Measurements from ENCODE around the gene SEMA3C. TPM values are rescaled to one million over a fixed set of nuclear protein-coding genes. Genes with fewer than 3 reads are reported as not detected.
"Not testable (repeated sequence)": the region's sequence is repeated elsewhere in the genome, so short reads cannot be mapped to it uniquely, and the experiment has no call there.

SEMA3C gene
- total RNA-seq, 1 experiment from 2014 or later = 57.8 TPM

GRCh38 chr7:80926955-80927354, 8.1 kb upstream of the SEMA3C start:
- DNase-seq (ENCODE audit: low spot score) = not testable (repeated sequence)

- DNase-seq (ENCODE audit: low spot score) = peak; percentile 73
Observed at GRCh38 chr7:80924090-80924489, 5.2 kb upstream of the SEMA3C start.

GRCh38 chr7:80923211-80923612, 4.4 kb upstream of the SEMA3C start:
- peak; percentile 32 for DNase-seq (ENCODE audit: low spot score)

GRCh38 chr7:80922253-80923049, 3.6 kb upstream of the SEMA3C start:
- DNase-seq (ENCODE audit: low spot score) = peak; percentile 96

- peak; percentile 67 for DNase-seq (ENCODE audit: low spot score)
Observed at GRCh38 chr7:80921130-80921529, 2.3 kb upstream of the SEMA3C start.

GRCh38 chr7:80918399-80918798, 452 bp downstream of the SEMA3C start:
- peak; percentile 78 for DNase-seq (ENCODE audit: low spot score)

GRCh38 chr7:80916770-80917741, 1.8 kb downstream of the SEMA3C start:
- peak; percentile 66 for DNase-seq (ENCODE audit: low spot score)

GRCh38 chr7:80910228-80910627, 8.6 kb downstream of the SEMA3C start:
- DNase-seq (ENCODE audit: low spot score) = no peak

- no peak for DNase-seq (ENCODE audit: low spot score)
Observed at GRCh38 chr7:80908360-80908797, 10.5 kb downstream of the SEMA3C start.

- DNase-seq (ENCODE audit: low spot score) = no peak
Observed at GRCh38 chr7:80907612-80908011, 11.2 kb downstream of the SEMA3C start.

GRCh38 chr7:80907141-80907601, 11.7 kb downstream of the SEMA3C start:
- no peak for DNase-seq (ENCODE audit: low spot score)

- no peak for DNase-seq (ENCODE audit: low spot score)
Observed at GRCh38 chr7:80905334-80905733, 13.5 kb downstream of the SEMA3C start.

GRCh38 chr7:80902716-80903308, 16.0 kb downstream of the SEMA3C start:
- no peak for DNase-seq (ENCODE audit: low spot score)

GRCh38 chr7:80902019-80902418, 16.8 kb downstream of the SEMA3C start:
- peak; percentile 22 for DNase-seq (ENCODE audit: low spot score)

- peak; percentile 23 for DNase-seq (ENCODE audit: low spot score)
Observed at GRCh38 chr7:80900583-80901576, 18.0 kb downstream of the SEMA3C start.

- DNase-seq (ENCODE audit: low spot score) = no peak
Observed at GRCh38 chr7:80896906-80897598, 21.8 kb downstream of the SEMA3C start.

GRCh38 chr7:80895056-80895455, 23.8 kb downstream of the SEMA3C start:
- DNase-seq (ENCODE audit: low spot score) = no peak

- DNase-seq (ENCODE audit: low spot score) = no peak
Observed at GRCh38 chr7:80891259-80891544, 27.6 kb downstream of the SEMA3C start.

- DNase-seq (ENCODE audit: low spot score) = no peak
Observed at GRCh38 chr7:80890426-80891258, 28.2 kb downstream of the SEMA3C start.
